ENCODE results near the gene ISY1. TPM values are rescaled to one million over a fixed set of nuclear protein-coding genes. Genes with fewer than 3 reads are reported as not detected.
"Not testable (repeated sequence)": the region's sequence is repeated elsewhere in the genome, so short reads cannot be mapped to it uniquely, and the experiment has no call there.

The ISY1 gene
- total RNA-seq, 1 donor from 2014 or later: 30.3 TPM

- H3K9me3 ChIP-seq: no peaks in the 10 kb centered on the region
- peaks cover 23% of the 10 kb centered on the region for H3K4me1 ChIP-seq
- H3K36me3 ChIP-seq: peaks cover 25% of the 10 kb centered on the region
- intact Hi-C loops (cut with DNase I): no loop called here
- no peak for TF ChIP-seq CTCF (IDR thresholded peaks at IDR 0.05)
- no peak overlapping the region for H3K27ac ChIP-seq
- no peaks in the 10 kb centered on the region for H3K27me3 ChIP-seq
- ATAC-seq (peak; percentile 80), DNase-seq (no peak)
- no peak overlapping the region for H3K4me3 ChIP-seq
Measured at GRCh38 chr3:129112308-129113052, 48.4 kb downstream of the ISY1 start.

- H3K4me3 ChIP-seq; H3K27me3 ChIP-seq; ATAC-seq; DNase-seq; H3K27ac ChIP-seq; H3K9me3 ChIP-seq; intact Hi-C loops (cut with DNase I): not testable (repeated sequence)
- H3K36me3 ChIP-seq: peaks cover 35% of the 10 kb centered on the region
- H3K4me1 ChIP-seq: peaks cover 17% of the 10 kb centered on the region
Measured at GRCh38 chr3:129111076-129111780, 49.6 kb downstream of the ISY1 start.

- intact Hi-C loops (cut with DNase I): no loop called here
- H3K4me1 ChIP-seq: peaks cover 7% of the 10 kb centered on the region
- H3K4me3 ChIP-seq: no peak overlapping the region
- DNase-seq (no peak), ATAC-seq (no peak)
- no peaks in the 10 kb centered on the region for H3K9me3 ChIP-seq
- TF ChIP-seq CTCF (IDR thresholded peaks at IDR 0.05): no peak
- no peaks in the 10 kb centered on the region for H3K27me3 ChIP-seq
- H3K27ac ChIP-seq: no peak overlapping the region
- peaks cover 28% of the 10 kb centered on the region for H3K36me3 ChIP-seq
Measured at GRCh38 chr3:129107793-129108192, 53.1 kb downstream of the ISY1 start.

- Histone ChIP-seq H3K4me3 (no peak overlapping the region), H3K27ac (no peak overlapping the region), H3K4me1 (peaks cover 7% of the 10 kb centered on the region), H3K9me3 (no peaks in the 10 kb centered on the region), H3K36me3 (peaks cover 23% of the 10 kb centered on the region), H3K27me3 (no peaks in the 10 kb centered on the region)
- no peak for TF ChIP-seq CTCF (IDR thresholded peaks at IDR 0.05)
- DNase-seq (no peak), ATAC-seq (no peak)
- intact Hi-C loops (cut with DNase I): no loop called here
Measured at GRCh38 chr3:129106866-129107565, 53.8 kb downstream of the ISY1 start.

GRCh38 chr3:129106320-129106719, 54.5 kb downstream of the ISY1 start:
- Histone ChIP-seq H3K36me3 (peaks cover 23% of the 10 kb centered on the region), H3K4me1 (peaks cover 7% of the 10 kb centered on the region), H3K27me3 (no peaks in the 10 kb centered on the region), H3K27ac (no peak overlapping the region), H3K4me3 (no peak overlapping the region), H3K9me3 (no peaks in the 10 kb centered on the region)
- DNase-seq (no peak), ATAC-seq (no peak)
- intact Hi-C loops (cut with DNase I): no loop called here
- no peak for TF ChIP-seq CTCF (IDR thresholded peaks at IDR 0.05)

- no peak for DNase-seq
- no peak for ATAC-seq
- Histone ChIP-seq H3K4me1 (peaks cover 7% of the 10 kb centered on the region), H3K27ac (no peak overlapping the region), H3K9me3 (no peaks in the 10 kb centered on the region), H3K36me3 (peaks cover 23% of the 10 kb centered on the region), H3K4me3 (no peak overlapping the region), H3K27me3 (no peaks in the 10 kb centered on the region)
- intact Hi-C loops (cut with DNase I): no loop called here
- no peak for TF ChIP-seq CTCF (IDR thresholded peaks at IDR 0.05)
Measured at GRCh38 chr3:129105862-129106261, 55.0 kb downstream of the ISY1 start.

Data from upper lobe of right lung (tissue), 1 donor.